GM18502 (cell line): ENCODE data around the gene TSR1.

Experiments used
- ATAC-seq: cut with Tn5 transposase; IDR thresholded peaks from one replicate; pipeline ENCODE4 v1.9.1; 2021; ENCODE audit warnings: mild to moderate bottlenecking; ENCODE audit not compliant: unreplicated experiment, poor library complexity

TSR1 gene

GRCh38 chr17:2369551-2370210, 33.4 kb upstream of the TSR1 start:
- no peak for ATAC-seq

- no peak for ATAC-seq
Measured at GRCh38 chr17:2369039-2369438, 32.8 kb upstream of the TSR1 start.

GRCh38 chr17:2368359-2368758, 32.1 kb upstream of the TSR1 start:
- no peak for ATAC-seq

GRCh38 chr17:2366747-2367494, 30.7 kb upstream of the TSR1 start:
- no peak for ATAC-seq

GRCh38 chr17:2365132-2365531, 28.9 kb upstream of the TSR1 start:
- ATAC-seq, result no peak

GRCh38 chr17:2364763-2365116, 28.5 kb upstream of the TSR1 start:
- ATAC-seq, result no peak

- ATAC-seq, result no peak
Measured at GRCh38 chr17:2363851-2364762, 27.9 kb upstream of the TSR1 start.

- no peak for ATAC-seq
Measured at GRCh38 chr17:2363318-2363717, 27.1 kb upstream of the TSR1 start.

- ATAC-seq, result no peak
Measured at GRCh38 chr17:2362881-2363280, 26.6 kb upstream of the TSR1 start.

GRCh38 chr17:2362416-2362815, 26.2 kb upstream of the TSR1 start:
- no peak for ATAC-seq

GRCh38 chr17:2362016-2362415, 25.8 kb upstream of the TSR1 start:
- ATAC-seq, result no peak

GRCh38 chr17:2361010-2361760, 24.9 kb upstream of the TSR1 start:
- no peak for ATAC-seq

GRCh38 chr17:2357931-2358434, 21.7 kb upstream of the TSR1 start:
- no peak for ATAC-seq

GRCh38 chr17:2357237-2357636, 21.0 kb upstream of the TSR1 start:
- ATAC-seq, result no peak

GRCh38 chr17:2354311-2354710, 18.1 kb upstream of the TSR1 start:
- ATAC-seq, result no peak

- no peak for ATAC-seq
Measured at GRCh38 chr17:2351269-2351668, 15.0 kb upstream of the TSR1 start.

- no peak for ATAC-seq
Measured at GRCh38 chr17:2347805-2348685, 11.8 kb upstream of the TSR1 start.

GRCh38 chr17:2346475-2346874, 10.2 kb upstream of the TSR1 start:
- ATAC-seq, result no peak

GRCh38 chr17:2344528-2344927, 8.3 kb upstream of the TSR1 start:
- no peak for ATAC-seq
